ENCODE results near the gene ASCC1.
"Not testable (repeated sequence)": the region's sequence is repeated elsewhere in the genome, so short reads cannot be mapped to it uniquely, and the experiment has no call there.

The ASCC1 gene

GRCh38 chr10:72145657-72146056 lies 70.4 kb downstream of the ASCC1 start:
- TF ChIP-seq CTCF (IDR thresholded peaks at IDR 0.05; ENCODE audit: low read depth, low read length, missing control alignments): no peak
- DNase-seq (ENCODE audit: extremely low read depth, low read depth): no peak
- no peak overlapping the region for H3K4me3 ChIP-seq (replicated peaks; ENCODE audit: low read depth, low read length)

GRCh38 chr10:72140850-72141249 lies 75.2 kb downstream of the ASCC1 start:
- H3K4me3 ChIP-seq (replicated peaks; ENCODE audit: low read depth, low read length): no peak overlapping the region
- TF ChIP-seq CTCF (IDR thresholded peaks at IDR 0.05; ENCODE audit: low read depth, low read length, missing control alignments): no peak
- no peak for DNase-seq (ENCODE audit: extremely low read depth, low read depth)

GRCh38 chr10:72140174-72140573 lies 75.9 kb downstream of the ASCC1 start:
- no peak for DNase-seq (ENCODE audit: extremely low read depth, low read depth)
- H3K4me3 ChIP-seq (replicated peaks; ENCODE audit: low read depth, low read length): no peak overlapping the region
- TF ChIP-seq CTCF (IDR thresholded peaks at IDR 0.05; ENCODE audit: low read depth, low read length, missing control alignments): no peak

GRCh38 chr10:72137583-72137982 lies 78.5 kb downstream of the ASCC1 start:
- no peak overlapping the region for H3K4me3 ChIP-seq (replicated peaks; ENCODE audit: low read depth, low read length)
- no peak for TF ChIP-seq CTCF (IDR thresholded peaks at IDR 0.05; ENCODE audit: low read depth, low read length, missing control alignments)
- no peak for DNase-seq (ENCODE audit: extremely low read depth, low read depth)

- H3K4me3 ChIP-seq (replicated peaks; ENCODE audit: low read depth, low read length); DNase-seq (ENCODE audit: extremely low read depth, low read depth): not testable (repeated sequence)
Measured at GRCh38 chr10:72136225-72136624, 79.9 kb downstream of the ASCC1 start.

- TF ChIP-seq CTCF (IDR thresholded peaks at IDR 0.05; ENCODE audit: low read depth, low read length, missing control alignments): no peak
- no peak for DNase-seq (ENCODE audit: extremely low read depth, low read depth)
- H3K4me3 ChIP-seq (replicated peaks; ENCODE audit: low read depth, low read length): no peak overlapping the region
Measured at GRCh38 chr10:72134785-72135767, 81.0 kb downstream of the ASCC1 start.

GRCh38 chr10:72133517-72133916 lies 82.6 kb downstream of the ASCC1 start:
- DNase-seq (ENCODE audit: extremely low read depth, low read depth): no peak

More at GRCh38 chr10:72133517-72133916, 82.6 kb downstream of the ASCC1 start:
- no peak overlapping the region for H3K4me3 ChIP-seq (replicated peaks; ENCODE audit: low read depth, low read length)
- no peak for TF ChIP-seq CTCF (IDR thresholded peaks at IDR 0.05; ENCODE audit: low read depth, low read length, missing control alignments)
